ENCODE data around the gene HLF. TPM values are rescaled to one million over a fixed set of nuclear protein-coding genes. Genes with fewer than 3 reads are reported as not detected.

HLF gene
- total and polyA plus RNA-seq, 2 experiments from 2014 or later = 0.28 TPM; not detected in 1

DNA sequence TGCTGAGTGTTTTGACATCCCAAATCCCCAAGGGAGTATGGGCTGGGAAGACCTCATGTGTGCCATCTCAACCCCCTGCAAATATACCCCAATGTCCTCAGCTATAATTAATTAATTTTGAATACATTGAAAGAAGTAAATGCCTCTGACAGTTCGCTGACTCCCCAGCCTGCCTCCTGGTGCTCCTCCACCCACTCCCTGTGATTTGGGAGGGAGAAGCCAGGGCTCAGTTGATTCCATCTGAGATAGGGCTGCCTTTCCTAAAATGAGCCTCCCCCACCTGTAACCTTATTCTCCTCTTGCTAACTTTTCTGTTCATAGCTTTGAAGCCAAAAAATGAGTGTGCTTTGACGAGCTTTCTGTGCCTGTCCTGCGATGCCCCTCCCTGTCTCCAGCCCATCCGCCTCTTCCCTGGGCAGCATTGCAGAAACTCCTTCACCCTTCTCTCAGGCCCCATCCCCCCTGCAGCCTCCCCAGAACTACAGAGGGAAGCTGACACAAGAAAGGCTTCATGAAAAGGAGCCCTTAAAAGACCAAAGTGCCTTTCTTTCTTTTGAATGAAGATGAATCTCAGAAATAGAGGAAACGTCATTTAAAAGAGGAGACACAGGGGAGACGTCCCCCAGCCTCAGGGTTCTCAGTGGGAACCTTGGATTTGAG lies 70.3 kb downstream of the HLF start:
- Mint-ChIP-seq H3K27ac (no peak overlapping the region), H3K36me3 (ENCODE audit: low read depth) (no peaks in the 10 kb centered on the region), H3K9me3 (no peaks in the 10 kb centered on the region), H3K27me3 (ENCODE audit: insufficient read depth, low read depth, poor library complexity) (peaks cover 7% of the 10 kb centered on the region), H3K4me1 (peaks cover 14% of the 10 kb centered on the region), H3K4me3 (peak overlapping the region; percentile 39)
- Histone ChIP-seq H2AFZ (peak overlapping the region; percentile 97), H3K4me3 (peak overlapping the region; percentile 42), H3K9me2 (ENCODE audit: insufficient read depth) (no peaks in the 10 kb centered on the region), H4K20me1 (replicated peaks; ENCODE audit: insufficient read depth) (no peaks in the 10 kb centered on the region), H3F3A (replicated peaks; ENCODE audit: low read depth) (no peaks in the 10 kb centered on the region), H3K4me1 (ENCODE audit: insufficient read depth) (peaks cover 15% of the 10 kb centered on the region), H3K36me3 (ENCODE audit: insufficient read depth) (no peaks in the 10 kb centered on the region), H3K79me2 (replicated peaks; ENCODE audit: insufficient read depth) (no peaks in the 10 kb centered on the region), H3K4me2 (peak overlapping the region; percentile 72), H3K27ac (ENCODE audit: low read depth) (no peak overlapping the region), H3K27me3 (ENCODE audit: insufficient read depth) (no peaks in the 10 kb centered on the region)
- ATAC-seq (peak; percentile 90), DNase-seq (ENCODE audit: low spot score) (peak; percentile 38)
- TF ChIP-seq, protein P1, sequence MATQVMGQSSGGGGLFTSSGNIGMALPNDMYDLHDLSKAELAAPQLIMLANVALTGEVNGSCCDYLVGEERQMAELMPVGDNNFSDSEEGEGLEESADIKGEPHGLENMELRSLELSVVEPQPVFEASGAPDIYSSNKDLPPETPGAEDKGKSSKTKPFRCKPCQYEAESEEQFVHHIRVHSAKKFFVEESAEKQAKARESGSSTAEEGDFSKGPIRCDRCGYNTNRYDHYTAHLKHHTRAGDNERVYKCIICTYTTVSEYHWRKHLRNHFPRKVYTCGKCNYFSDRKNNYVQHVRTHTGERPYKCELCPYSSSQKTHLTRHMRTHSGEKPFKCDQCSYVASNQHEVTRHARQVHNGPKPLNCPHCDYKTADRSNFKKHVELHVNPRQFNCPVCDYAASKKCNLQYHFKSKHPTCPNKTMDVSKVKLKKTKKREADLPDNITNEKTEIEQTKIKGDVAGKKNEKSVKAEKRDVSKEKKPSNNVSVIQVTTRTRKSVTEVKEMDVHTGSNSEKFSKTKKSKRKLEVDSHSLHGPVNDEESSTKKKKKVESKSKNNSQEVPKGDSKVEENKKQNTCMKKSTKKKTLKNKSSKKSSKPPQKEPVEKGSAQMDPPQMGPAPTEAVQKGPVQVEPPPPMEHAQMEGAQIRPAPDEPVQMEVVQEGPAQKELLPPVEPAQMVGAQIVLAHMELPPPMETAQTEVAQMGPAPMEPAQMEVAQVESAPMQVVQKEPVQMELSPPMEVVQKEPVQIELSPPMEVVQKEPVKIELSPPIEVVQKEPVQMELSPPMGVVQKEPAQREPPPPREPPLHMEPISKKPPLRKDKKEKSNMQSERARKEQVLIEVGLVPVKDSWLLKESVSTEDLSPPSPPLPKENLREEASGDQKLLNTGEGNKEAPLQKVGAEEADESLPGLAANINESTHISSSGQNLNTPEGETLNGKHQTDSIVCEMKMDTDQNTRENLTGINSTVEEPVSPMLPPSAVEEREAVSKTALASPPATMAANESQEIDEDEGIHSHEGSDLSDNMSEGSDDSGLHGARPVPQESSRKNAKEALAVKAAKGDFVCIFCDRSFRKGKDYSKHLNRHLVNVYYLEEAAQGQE (IDR thresholded peaks at IDR 0.05; ENCODE audit: unreplicated experiment) = no peak
- TF ChIP-seq, protein P2, sequence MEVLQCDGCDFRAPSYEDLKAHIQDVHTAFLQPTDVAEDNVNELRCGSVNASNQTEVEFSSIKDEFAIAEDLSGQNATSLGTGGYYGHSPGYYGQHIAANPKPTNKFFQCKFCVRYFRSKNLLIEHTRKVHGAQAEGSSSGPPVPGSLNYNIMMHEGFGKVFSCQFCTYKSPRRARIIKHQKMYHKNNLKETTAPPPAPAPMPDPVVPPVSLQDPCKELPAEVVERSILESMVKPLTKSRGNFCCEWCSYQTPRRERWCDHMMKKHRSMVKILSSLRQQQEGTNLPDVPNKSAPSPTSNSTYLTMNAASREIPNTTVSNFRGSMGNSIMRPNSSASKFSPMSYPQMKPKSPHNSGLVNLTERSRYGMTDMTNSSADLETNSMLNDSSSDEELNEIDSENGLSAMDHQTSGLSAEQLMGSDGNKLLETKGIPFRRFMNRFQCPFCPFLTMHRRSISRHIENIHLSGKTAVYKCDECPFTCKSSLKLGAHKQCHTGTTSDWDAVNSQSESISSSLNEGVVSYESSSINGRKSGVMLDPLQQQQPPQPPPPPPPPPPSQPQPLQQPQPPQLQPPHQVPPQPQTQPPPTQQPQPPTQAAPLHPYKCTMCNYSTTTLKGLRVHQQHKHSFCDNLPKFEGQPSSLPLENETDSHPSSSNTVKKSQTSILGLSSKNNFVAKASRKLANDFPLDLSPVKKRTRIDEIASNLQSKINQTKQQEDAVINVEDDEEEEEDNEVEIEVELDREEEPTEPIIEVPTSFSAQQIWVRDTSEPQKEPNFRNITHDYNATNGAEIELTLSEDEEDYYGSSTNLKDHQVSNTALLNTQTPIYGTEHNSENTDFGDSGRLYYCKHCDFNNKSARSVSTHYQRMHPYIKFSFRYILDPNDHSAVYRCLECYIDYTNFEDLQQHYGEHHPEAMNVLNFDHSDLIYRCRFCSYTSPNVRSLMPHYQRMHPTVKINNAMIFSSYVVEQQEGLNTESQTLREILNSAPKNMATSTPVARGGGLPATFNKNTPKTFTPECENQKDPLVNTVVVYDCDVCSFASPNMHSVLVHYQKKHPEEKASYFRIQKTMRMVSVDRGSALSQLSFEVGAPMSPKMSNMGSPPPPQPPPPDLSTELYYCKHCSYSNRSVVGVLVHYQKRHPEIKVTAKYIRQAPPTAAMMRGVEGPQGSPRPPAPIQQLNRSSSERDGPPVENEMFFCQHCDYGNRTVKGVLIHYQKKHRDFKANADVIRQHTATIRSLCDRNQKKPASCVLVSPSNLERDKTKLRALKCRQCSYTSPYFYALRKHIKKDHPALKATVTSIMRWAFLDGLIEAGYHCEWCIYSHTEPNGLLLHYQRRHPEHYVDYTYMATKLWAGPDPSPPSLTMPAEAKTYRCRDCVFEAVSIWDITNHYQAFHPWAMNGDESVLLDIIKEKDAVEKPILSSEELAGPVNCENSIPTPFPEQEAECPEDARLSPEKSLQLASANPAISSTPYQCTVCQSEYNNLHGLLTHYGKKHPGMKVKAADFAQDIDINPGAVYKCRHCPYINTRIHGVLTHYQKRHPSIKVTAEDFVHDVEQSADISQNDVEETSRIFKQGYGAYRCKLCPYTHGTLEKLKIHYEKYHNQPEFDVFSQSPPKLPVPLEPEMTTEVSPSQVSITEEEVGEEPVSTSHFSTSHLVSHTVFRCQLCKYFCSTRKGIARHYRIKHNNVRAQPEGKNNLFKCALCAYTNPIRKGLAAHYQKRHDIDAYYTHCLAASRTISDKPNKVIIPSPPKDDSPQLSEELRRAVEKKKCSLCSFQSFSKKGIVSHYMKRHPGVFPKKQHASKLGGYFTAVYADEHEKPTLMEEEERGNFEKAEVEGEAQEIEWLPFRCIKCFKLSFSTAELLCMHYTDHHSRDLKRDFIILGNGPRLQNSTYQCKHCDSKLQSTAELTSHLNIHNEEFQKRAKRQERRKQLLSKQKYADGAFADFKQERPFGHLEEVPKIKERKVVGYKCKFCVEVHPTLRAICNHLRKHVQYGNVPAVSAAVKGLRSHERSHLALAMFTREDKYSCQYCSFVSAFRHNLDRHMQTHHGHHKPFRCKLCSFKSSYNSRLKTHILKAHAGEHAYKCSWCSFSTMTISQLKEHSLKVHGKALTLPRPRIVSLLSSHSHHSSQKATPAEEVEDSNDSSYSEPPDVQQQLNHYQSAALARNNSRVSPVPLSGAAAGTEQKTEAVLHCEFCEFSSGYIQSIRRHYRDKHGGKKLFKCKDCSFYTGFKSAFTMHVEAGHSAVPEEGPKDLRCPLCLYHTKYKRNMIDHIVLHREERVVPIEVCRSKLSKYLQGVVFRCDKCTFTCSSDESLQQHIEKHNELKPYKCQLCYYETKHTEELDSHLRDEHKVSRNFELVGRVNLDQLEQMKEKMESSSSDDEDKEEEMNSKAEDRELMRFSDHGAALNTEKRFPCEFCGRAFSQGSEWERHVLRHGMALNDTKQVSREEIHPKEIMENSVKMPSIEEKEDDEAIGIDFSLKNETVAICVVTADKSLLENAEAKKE (CRISPR knock-in tag; IDR thresholded peaks at IDR 0.05) = no peak

Data from GM23338 (cell line).